Cardiac muscle cell (in vitro differentiated cells and primary cell): Measurements from ENCODE around the gene IL1RAPL1. TPM values are rescaled to one million over a fixed set of nuclear protein-coding genes. Genes with fewer than 3 reads are reported as not detected.
"Not testable (repeated sequence)": the region's sequence is repeated elsewhere in the genome, so short reads cannot be mapped to it uniquely, and the experiment has no call there.

Experiments used
- DNase-seq, 2 donors: peaks; one replicate each; pipeline versions ENCODE4 v3.0.0 to v3.0.0-alpha.2; 2010 to 2017; ENCODE audit warnings: low read depth in 1 of 2, low spot score in 1 of 2
- H3K27ac ChIP-seq: fragments of 200-600 bp; sonication (generic); 2 replicates; pipeline ENCODE4 v1.5.1; 2016
- H3K27me3 ChIP-seq: fragments of 200-600 bp; sonication (generic); 2 replicates; pipeline ENCODE4 v1.6.0; 2016; ENCODE audit warnings: control low read depth
- H3K36me3 ChIP-seq: fragments of 200-600 bp; sonication (generic); 2 replicates; pipeline ENCODE4 v1.5.1; 2016; ENCODE audit warnings: control low read depth
- H3K4me1 ChIP-seq: fragments of 200-600 bp; sonication (generic); 2 replicates; pipeline ENCODE4 v1.8.1; 2017; ENCODE audit warnings: low read depth, mild to moderate bottlenecking, mixed run types
- H3K4me3 ChIP-seq: fragments of 200-600 bp; sonication (generic); 2 replicates; pipeline ENCODE4 v1.5.1; 2016; ENCODE audit warnings: mild to moderate bottlenecking
- H3K9me3 ChIP-seq: fragments of 200-600 bp; sonication (generic); 2 replicates; pipeline ENCODE4 v1.5.1; 2017; ENCODE audit warnings: low read depth, mild to moderate bottlenecking, control low read depth
- polyA plus RNA-seq: library from polyadenylated mRNA; unstranded; fragments of >200 nt; fragmentation: Nextera tagmentation; extraction: Ambion mirVana; gene quantifications from 2 replicates; pipeline ENCODE4 v1.2.1, GENCODE V29; 2016
- total RNA-seq: library from RNA; depleted of rRNA; stranded (reverse); fragments of >200 nt; gene quantifications from 2 replicates; pipeline ENCODE4 v1.2.3, GENCODE V29; 2016
- TF ChIP-seq, protein P1 (sequence below): IDR thresholded peaks from 2 replicates; pipeline ENCODE4 v1.5.1; 2012; ENCODE audit warnings: low read depth, mild to moderate bottlenecking, low read length

Gene IL1RAPL1
- total and polyA plus RNA-seq, 2 experiments from 2014 or later, result 3.2 to 4.2 TPM

DNA sequence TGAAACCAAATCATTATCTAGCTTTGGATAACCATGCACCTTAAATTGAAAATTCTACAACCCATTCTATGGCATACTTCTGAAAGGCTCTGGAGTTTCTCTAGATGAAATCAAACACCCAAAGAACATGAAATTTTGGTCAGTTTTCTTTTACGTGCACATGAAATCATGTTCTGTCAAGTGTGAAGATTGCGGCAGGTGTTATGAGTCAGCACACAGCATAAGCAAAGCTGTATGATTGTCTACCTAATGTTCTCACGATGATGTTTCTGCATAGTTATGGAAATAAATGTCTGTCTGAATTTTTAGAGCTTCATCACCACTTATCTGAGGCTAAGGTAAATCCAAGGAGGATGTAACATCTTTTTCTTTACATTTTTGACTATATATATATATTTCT is 495.3 kb downstream of the IL1RAPL1 start:
- Histone ChIP-seq H3K4me1 (no peaks in the 10 kb centered on the region), H3K4me3 (no peak overlapping the region), H3K27ac (no peak overlapping the region), H3K36me3 (no peaks in the 10 kb centered on the region), H3K27me3 (no peaks in the 10 kb centered on the region), H3K9me3 (no peaks in the 10 kb centered on the region)
- no peak for DNase-seq
- TF ChIP-seq, protein P1, sequence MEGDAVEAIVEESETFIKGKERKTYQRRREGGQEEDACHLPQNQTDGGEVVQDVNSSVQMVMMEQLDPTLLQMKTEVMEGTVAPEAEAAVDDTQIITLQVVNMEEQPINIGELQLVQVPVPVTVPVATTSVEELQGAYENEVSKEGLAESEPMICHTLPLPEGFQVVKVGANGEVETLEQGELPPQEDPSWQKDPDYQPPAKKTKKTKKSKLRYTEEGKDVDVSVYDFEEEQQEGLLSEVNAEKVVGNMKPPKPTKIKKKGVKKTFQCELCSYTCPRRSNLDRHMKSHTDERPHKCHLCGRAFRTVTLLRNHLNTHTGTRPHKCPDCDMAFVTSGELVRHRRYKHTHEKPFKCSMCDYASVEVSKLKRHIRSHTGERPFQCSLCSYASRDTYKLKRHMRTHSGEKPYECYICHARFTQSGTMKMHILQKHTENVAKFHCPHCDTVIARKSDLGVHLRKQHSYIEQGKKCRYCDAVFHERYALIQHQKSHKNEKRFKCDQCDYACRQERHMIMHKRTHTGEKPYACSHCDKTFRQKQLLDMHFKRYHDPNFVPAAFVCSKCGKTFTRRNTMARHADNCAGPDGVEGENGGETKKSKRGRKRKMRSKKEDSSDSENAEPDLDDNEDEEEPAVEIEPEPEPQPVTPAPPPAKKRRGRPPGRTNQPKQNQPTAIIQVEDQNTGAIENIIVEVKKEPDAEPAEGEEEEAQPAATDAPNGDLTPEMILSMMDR, result no peak

DNA sequence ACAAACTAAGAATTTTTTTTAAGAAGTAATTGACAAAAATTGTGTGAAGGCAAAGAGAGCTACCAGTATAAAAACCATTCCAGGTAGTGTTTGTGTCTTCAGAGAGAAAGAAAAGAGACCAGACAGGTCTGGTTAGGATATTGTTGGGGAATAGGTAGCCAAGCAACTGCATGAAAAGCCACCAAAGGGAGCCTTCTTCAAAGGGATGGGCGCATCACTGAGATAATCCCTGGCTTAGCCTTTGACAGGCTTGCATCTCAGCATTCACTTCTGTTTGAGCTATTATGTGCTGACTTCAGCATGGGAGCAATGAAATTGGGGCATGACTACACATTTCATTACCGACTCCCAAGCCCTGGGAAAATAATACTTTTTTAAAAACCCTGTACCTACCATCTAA is 496.6 kb downstream of the IL1RAPL1 start:
- H3K9me3 ChIP-seq, result no peaks in the 10 kb centered on the region
- TF ChIP-seq, protein P1, result no peak
- H3K36me3 ChIP-seq, result no peaks in the 10 kb centered on the region
- no peaks in the 10 kb centered on the region for H3K4me1 ChIP-seq
- no peak overlapping the region for H3K4me3 ChIP-seq
- H3K27ac ChIP-seq, result no peak overlapping the region
- no peaks in the 10 kb centered on the region for H3K27me3 ChIP-seq
- no peak for DNase-seq

DNA sequence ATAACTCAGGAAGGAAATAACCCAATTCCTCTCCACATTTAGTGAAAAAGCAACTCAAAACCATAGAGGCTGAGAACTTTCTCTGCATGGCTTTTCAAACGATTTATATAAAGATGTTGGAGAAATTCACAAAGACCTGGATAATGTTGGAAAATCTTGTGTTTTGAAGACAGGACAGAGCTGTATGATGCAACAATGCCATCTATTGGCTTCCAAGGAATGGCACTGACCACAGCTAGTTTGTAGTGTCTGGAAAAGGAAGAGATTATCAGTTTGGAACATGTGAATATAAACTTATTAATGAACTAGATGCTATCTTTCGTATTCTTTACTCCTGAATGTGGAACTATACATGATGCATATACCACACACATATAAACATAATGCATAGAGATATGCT is 503.6 kb downstream of the IL1RAPL1 start:
- no peaks in the 10 kb centered on the region for H3K9me3 ChIP-seq
- peak; percentile 39 to 41 for DNase-seq
- H3K27me3 ChIP-seq, result no peaks in the 10 kb centered on the region

DNA sequence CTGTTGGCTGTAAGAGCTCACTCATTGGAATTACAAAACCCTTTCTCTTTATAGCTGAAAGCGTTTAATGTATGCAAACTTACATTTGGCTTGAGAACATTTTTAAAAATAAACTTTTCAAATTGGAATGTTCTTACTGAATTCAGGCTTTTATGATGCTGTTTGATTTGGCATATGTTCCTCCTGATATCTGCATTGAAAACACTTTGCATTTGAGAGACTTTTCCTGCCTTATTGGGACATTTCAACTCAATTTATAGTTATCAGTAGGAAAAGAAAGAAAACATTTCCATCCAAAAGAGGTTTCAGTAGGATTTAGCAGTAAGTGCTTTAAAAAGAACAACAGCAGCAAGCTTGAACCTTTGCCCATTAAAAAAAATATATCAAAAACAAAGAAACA is 520.0 kb downstream of the IL1RAPL1 start:
- Histone ChIP-seq H3K4me3 (no peak overlapping the region), H3K4me1 (no peaks in the 10 kb centered on the region), H3K27me3 (no peaks in the 10 kb centered on the region), H3K9me3 (no peaks in the 10 kb centered on the region), H3K27ac (no peak overlapping the region), H3K36me3 (no peaks in the 10 kb centered on the region)
- TF ChIP-seq, protein P1, result no peak
- DNase-seq, result peak in 1 of 2 donors; percentile 1

More for the DNA sequence above, 503.6 kb downstream of the IL1RAPL1 start:
- Histone ChIP-seq H3K4me1 (no peaks in the 10 kb centered on the region), H3K4me3 (no peak overlapping the region), H3K27ac (no peak overlapping the region), H3K36me3 (no peaks in the 10 kb centered on the region)
- TF ChIP-seq, protein P1, result peak; percentile 34

GRCh38 chrX:29110041-29110440 is 522.8 kb downstream of the IL1RAPL1 start:
- Histone ChIP-seq H3K27ac (no peak overlapping the region), H3K36me3 (no peaks in the 10 kb centered on the region), H3K4me3 (no peak overlapping the region), H3K27me3 (no peaks in the 10 kb centered on the region), H3K4me1 (no peaks in the 10 kb centered on the region), H3K9me3 (no peaks in the 10 kb centered on the region)
- TF ChIP-seq, protein P1, result no peak
- DNase-seq, result no peak

GRCh38 chrX:29113221-29113620 is 526.0 kb downstream of the IL1RAPL1 start:
- Histone ChIP-seq H3K27me3 (no peaks in the 10 kb centered on the region), H3K4me3 (no peak overlapping the region), H3K9me3 (no peaks in the 10 kb centered on the region), H3K4me1 (no peaks in the 10 kb centered on the region), H3K36me3 (no peaks in the 10 kb centered on the region), H3K27ac (no peak overlapping the region)
- no peak for DNase-seq
- TF ChIP-seq, protein P1, result no peak

DNA sequence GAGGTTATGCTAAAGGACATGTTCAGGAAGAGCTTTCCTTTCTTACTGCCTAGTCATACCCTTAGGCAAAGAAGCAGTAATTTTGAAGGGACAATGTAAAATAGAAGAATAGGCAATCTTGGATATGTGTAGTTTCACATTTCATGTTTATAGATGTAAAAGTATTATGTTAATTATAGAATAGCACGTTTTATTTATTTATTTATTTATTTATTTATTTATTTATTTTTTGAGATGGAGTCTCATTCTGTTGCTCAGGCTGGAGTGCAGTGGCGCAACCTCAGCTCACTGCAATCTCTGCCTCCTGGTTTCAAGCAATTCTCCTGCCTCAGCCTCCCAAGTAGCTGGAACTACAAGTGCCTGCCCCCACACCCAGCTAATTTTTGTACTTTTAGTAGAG is 535.6 kb downstream of the IL1RAPL1 start:
- H3K4me1 ChIP-seq, H3K9me3 ChIP-seq, DNase-seq, H3K27ac ChIP-seq, H3K27me3 ChIP-seq, H3K4me3 ChIP-seq, H3K36me3 ChIP-seq: not testable (repeated sequence)
